Measurements from ENCODE around the gene PRR12. TPM values are rescaled to one million over a fixed set of nuclear protein-coding genes. Genes with fewer than 3 reads are reported as not detected.

PRR12 gene
- total and polyA plus RNA-seq, 4 donors, result 0.86 to 3.5 (median 2.8) TPM

GRCh38 chr19:49581007-49581508, 9.9 kb upstream of the PRR12 start, which contains the start of gene PRRG2:
TSS of gene PRRG2 (plus strand) at chr19:49581316. CDS start at chr19:49583220, 1,904 bp downstream.
- peaks cover 0 to 2% (median 0%) of the 10 kb centered on the region in 4 donors for H3K36me3 ChIP-seq (ENCODE audit: control insufficient read depth in 4 of 4, insufficient read depth in 3 of 4, low read depth in 1 of 4, low read length in 3 of 4)
- H3K27me3 ChIP-seq (ENCODE audit: control insufficient read depth in 4 of 4, insufficient read depth in 4 of 4, low read length in 3 of 4), result no peaks in the 10 kb centered on the region
- H3K4me3 ChIP-seq (ENCODE audit: low read depth in 1 of 3, low read length in 3 of 3), result peak within 1 kb of the TSS; percentile 59 to 87 (median 83)
- peak within 1 kb of the TSS; percentile 71 to 90 for H3K9ac ChIP-seq (ENCODE audit: low read depth in 1 of 2, low read length in 2 of 2)
- no peak for DNase-seq (ENCODE audit: low spot score)
- peaks cover 4 to 22% (median 18%) of the 10 kb centered on the region in 4 donors for H3K4me1 ChIP-seq (ENCODE audit: control insufficient read depth in 4 of 4, insufficient read depth in 4 of 4, low read length in 3 of 4)
- TF ChIP-seq, protein P1, sequence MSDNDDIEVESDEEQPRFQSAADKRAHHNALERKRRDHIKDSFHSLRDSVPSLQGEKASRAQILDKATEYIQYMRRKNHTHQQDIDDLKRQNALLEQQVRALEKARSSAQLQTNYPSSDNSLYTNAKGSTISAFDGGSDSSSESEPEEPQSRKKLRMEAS (IDR thresholded peaks at IDR 0.05), result no peak
- no peak for TF ChIP-seq RAD21 (IDR thresholded peaks at IDR 0.05)
- no peak for TF ChIP-seq SP1 (IDR thresholded peaks at IDR 0.05)
- TF ChIP-seq YY1 (IDR thresholded peaks at IDR 0.05), result no peak
- TF ChIP-seq, protein P2, sequence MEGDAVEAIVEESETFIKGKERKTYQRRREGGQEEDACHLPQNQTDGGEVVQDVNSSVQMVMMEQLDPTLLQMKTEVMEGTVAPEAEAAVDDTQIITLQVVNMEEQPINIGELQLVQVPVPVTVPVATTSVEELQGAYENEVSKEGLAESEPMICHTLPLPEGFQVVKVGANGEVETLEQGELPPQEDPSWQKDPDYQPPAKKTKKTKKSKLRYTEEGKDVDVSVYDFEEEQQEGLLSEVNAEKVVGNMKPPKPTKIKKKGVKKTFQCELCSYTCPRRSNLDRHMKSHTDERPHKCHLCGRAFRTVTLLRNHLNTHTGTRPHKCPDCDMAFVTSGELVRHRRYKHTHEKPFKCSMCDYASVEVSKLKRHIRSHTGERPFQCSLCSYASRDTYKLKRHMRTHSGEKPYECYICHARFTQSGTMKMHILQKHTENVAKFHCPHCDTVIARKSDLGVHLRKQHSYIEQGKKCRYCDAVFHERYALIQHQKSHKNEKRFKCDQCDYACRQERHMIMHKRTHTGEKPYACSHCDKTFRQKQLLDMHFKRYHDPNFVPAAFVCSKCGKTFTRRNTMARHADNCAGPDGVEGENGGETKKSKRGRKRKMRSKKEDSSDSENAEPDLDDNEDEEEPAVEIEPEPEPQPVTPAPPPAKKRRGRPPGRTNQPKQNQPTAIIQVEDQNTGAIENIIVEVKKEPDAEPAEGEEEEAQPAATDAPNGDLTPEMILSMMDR (IDR thresholded peaks at IDR 0.05; ENCODE audit: low read depth, low read length, missing input control), result no peak
- TF ChIP-seq HNF4A (conservative IDR thresholded peaks at IDR 0.05), result no peak
- no peak for TF ChIP-seq TAF1 (conservative IDR thresholded peaks at IDR 0.05)
- TF ChIP-seq FOXA1 (IDR thresholded peaks at IDR 0.05), result no peak
- no peak for TF ChIP-seq FOXA2 (IDR thresholded peaks at IDR 0.05)
- TF ChIP-seq ZBTB33 (IDR thresholded peaks at IDR 0.05), result no peak
- TF ChIP-seq EGR1 (IDR thresholded peaks at IDR 0.05; ENCODE audit: low read depth in 2 of 2), result no peak
- no peak for TF ChIP-seq JUND (IDR thresholded peaks at IDR 0.05)
- TF ChIP-seq ATF3 (IDR thresholded peaks at IDR 0.05), result no peak
- TF ChIP-seq GABPA (IDR thresholded peaks at IDR 0.05 in 1 of 2, conservative IDR thresholded peaks at IDR 0.05 in 1 of 2), result no peak
- TF ChIP-seq RXRA (IDR thresholded peaks at IDR 0.05), result no peak
- no peak for TF ChIP-seq REST (IDR thresholded peaks at IDR 0.05)
- TF ChIP-seq NR2F2 (IDR thresholded peaks at IDR 0.05), result no peak
- no peak for TF ChIP-seq HNF4G (IDR thresholded peaks at IDR 0.05)
- no peaks in the 10 kb centered on the region for H3K9me3 ChIP-seq (ENCODE audit: control insufficient read depth in 4 of 4, low read length in 3 of 4)
- 31% methylated on average over 15 of the region's 15 CpGs for WGBS
- peak within 1 kb of the TSS; percentile 7 to 32 for H3K27ac ChIP-seq (ENCODE audit: low read depth in 1 of 2, low read length in 2 of 2)

All from liver (tissue), 9 donors.